ENCODE measurements around the gene SLC39A12. TPM values are rescaled to one million over a fixed set of nuclear protein-coding genes. Genes with fewer than 3 reads are reported as not detected.

Gene SLC39A12
- total RNA-seq, 6 experiments from 2014 or later, result not detected

GRCh38 chr10:18005445-18005780 lies 53.7 kb downstream of the SLC39A12 start:
- H3K4me1 Mint-ChIP-seq (ENCODE audit: low read depth), result peaks cover 11% of the 10 kb centered on the region
- no peaks in the 10 kb centered on the region for H3K9me3 Mint-ChIP-seq
- TF ChIP-seq, protein P1, sequence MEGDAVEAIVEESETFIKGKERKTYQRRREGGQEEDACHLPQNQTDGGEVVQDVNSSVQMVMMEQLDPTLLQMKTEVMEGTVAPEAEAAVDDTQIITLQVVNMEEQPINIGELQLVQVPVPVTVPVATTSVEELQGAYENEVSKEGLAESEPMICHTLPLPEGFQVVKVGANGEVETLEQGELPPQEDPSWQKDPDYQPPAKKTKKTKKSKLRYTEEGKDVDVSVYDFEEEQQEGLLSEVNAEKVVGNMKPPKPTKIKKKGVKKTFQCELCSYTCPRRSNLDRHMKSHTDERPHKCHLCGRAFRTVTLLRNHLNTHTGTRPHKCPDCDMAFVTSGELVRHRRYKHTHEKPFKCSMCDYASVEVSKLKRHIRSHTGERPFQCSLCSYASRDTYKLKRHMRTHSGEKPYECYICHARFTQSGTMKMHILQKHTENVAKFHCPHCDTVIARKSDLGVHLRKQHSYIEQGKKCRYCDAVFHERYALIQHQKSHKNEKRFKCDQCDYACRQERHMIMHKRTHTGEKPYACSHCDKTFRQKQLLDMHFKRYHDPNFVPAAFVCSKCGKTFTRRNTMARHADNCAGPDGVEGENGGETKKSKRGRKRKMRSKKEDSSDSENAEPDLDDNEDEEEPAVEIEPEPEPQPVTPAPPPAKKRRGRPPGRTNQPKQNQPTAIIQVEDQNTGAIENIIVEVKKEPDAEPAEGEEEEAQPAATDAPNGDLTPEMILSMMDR (IDR thresholded peaks at IDR 0.05), result no peak
- H3K27ac Mint-ChIP-seq, result no peak overlapping the region
- DNase-seq, result no peak
- H3K36me3 Mint-ChIP-seq (ENCODE audit: low read depth), result no peaks in the 10 kb centered on the region
- peaks cover 5% of the 10 kb centered on the region for H3K27me3 Mint-ChIP-seq (ENCODE audit: insufficient read depth)
- H3K4me3 Mint-ChIP-seq, result peak overlapping the region; percentile 28; the same call in 1 of the 2 replicates

- Mint-ChIP-seq H3K27me3 (ENCODE audit: insufficient read depth) (peaks cover 9% of the 10 kb centered on the region), H3K4me3 (peak overlapping the region; percentile 28; the same call in 1 of the 2 replicates), H3K9me3 (no peaks in the 10 kb centered on the region), H3K4me1 (ENCODE audit: low read depth) (peaks cover 11% of the 10 kb centered on the region), H3K36me3 (ENCODE audit: low read depth) (no peaks in the 10 kb centered on the region), H3K27ac (no peak overlapping the region)
- TF ChIP-seq, protein P1 (IDR thresholded peaks at IDR 0.05), result no peak
- no peak for DNase-seq
Measured at GRCh38 chr10:18005781-18006456, 54.2 kb downstream of the SLC39A12 start.

DNA sequence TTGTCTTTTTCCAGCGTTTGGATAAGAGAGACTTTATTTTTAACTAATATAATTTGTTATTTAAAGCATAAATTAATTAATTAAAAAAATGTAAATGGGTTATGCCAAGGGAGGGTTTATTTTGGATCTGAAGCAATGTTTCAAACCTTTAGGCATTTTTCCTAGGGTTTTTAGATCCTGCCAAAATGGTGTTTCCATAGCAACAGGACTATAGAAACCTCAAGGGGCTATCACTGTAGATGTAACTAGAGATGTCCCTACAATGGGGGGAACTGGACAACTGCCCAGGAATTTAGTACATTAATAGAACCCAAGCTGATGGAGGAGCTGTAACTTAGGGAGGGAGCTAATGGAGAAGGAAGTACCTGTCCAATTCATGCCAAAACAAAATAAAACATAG lies 57.3 kb downstream of the SLC39A12 start:
- DNase-seq, result no peak
- Mint-ChIP-seq H3K27me3 (ENCODE audit: insufficient read depth) (peaks cover 6% of the 10 kb centered on the region), H3K36me3 (ENCODE audit: low read depth) (no peaks in the 10 kb centered on the region), H3K4me3 (no peak overlapping the region), H3K4me1 (ENCODE audit: low read depth) (peaks cover 11% of the 10 kb centered on the region), H3K27ac (no peak overlapping the region), H3K9me3 (no peaks in the 10 kb centered on the region)
- TF ChIP-seq, protein P1 (IDR thresholded peaks at IDR 0.05), result no peak

DNA sequence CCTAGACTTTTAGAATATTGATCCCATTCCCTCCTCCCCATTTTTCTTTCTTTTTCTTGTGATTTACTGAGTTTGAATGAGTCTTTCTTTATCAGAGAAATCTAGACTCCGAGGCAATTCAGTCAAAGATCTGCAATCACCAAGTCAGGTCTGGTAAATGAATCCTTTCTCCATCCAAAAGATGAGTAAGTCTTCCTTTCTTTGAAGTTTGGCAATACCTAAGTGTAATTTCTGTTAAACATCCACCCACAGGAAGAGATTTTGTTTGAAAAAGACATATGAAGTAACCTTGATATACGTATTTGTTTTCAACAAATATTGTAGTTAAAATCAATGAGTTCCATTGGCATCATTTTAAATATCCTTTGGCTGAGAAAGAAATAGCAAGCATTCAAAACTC lies 58.3 kb downstream of the SLC39A12 start:
- no peak overlapping the region for H3K27ac Mint-ChIP-seq
- no peak overlapping the region for H3K4me3 Mint-ChIP-seq
- H3K27me3 Mint-ChIP-seq (ENCODE audit: insufficient read depth), result peaks cover 6% of the 10 kb centered on the region
- H3K9me3 Mint-ChIP-seq, result no peaks in the 10 kb centered on the region
- H3K36me3 Mint-ChIP-seq (ENCODE audit: low read depth), result no peaks in the 10 kb centered on the region
- peaks cover 11% of the 10 kb centered on the region for H3K4me1 Mint-ChIP-seq (ENCODE audit: low read depth)
- TF ChIP-seq, protein P1 (IDR thresholded peaks at IDR 0.05), result no peak
- no peak for DNase-seq

GRCh38 chr10:18020523-18020922 lies 68.8 kb downstream of the SLC39A12 start:
- TF ChIP-seq, protein P1 (IDR thresholded peaks at IDR 0.05), result no peak
- H3K4me1 Mint-ChIP-seq (ENCODE audit: low read depth), result peaks cover 9% of the 10 kb centered on the region
- H3K27ac Mint-ChIP-seq, result no peak overlapping the region
- no peaks in the 10 kb centered on the region for H3K27me3 Mint-ChIP-seq (ENCODE audit: insufficient read depth)
- peaks cover 8% of the 10 kb centered on the region; the same call in 1 of the 2 replicates for H3K9me3 Mint-ChIP-seq
- no peak for DNase-seq
- H3K36me3 Mint-ChIP-seq (ENCODE audit: low read depth), result no peaks in the 10 kb centered on the region; the same call in 1 of the 2 replicates
- no peak overlapping the region for H3K4me3 Mint-ChIP-seq
